NCI-H1092 treated with DMSO at 0.1 percent for 48 hours (cell line): ENCODE measurements around the gene CRAMP1.
"Not testable (repeated sequence)": the region's sequence is repeated elsewhere in the genome, so short reads cannot be mapped to it uniquely, and the experiment has no call there.

Source experiments
- DNase-seq: peaks from one replicate; lab custom pipeline; 2025; lab: John Stamatoyannopoulos, UW

Gene CRAMP1

GRCh38 chr16:1612320-1613111 is at the start of gene CRAMP1:
Gene CRAMP1 (plus strand): TSS chr16:1612360. CDS start chr16:1614640, 2,280 bp downstream.
- no peak for DNase-seq

DNA sequence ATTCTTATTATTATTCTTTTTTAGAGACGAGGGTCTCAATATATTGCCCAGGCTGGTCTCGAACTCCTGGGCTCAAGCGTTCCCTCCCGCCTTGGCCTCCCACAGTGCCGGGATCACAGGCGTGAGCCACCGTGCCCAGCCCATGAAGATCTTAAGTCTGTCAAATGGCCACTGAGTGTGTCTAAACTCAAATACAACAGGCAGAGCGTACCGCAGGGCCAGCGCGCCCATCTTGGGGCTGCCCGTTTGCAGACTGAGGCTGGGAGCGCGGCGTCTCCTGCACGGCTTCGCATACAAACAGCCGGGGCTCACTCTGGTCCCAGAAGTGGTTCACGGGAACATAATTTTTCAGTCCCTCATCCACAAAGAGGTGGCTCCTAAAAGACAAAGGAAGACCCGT is 48.4 kb upstream of the CRAMP1 start:
- no peak for DNase-seq

DNA sequence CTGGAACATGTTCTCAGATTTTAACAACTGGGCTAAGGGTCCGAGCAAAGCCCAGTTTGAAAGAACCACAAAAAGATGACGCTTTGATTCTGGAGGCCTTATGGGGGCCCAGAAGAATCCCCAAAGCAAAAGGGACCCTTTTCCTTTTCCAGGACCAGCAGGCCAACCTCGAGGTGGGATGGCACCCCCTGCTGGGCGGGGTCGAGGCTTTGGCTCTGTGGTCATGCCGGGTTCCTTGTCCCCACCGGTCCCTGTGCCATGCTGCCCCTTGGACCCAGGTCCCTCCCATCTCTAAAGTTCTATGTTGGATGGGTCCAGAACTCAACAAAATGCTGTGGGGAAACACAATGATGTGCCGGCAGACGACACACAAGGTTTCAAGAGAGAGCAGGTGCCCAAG is 47.8 kb upstream of the CRAMP1 start:
- DNase-seq, result no peak

GRCh38 chr16:1565083-1565805 is 46.9 kb upstream of the CRAMP1 start:
- no peak for DNase-seq

DNA sequence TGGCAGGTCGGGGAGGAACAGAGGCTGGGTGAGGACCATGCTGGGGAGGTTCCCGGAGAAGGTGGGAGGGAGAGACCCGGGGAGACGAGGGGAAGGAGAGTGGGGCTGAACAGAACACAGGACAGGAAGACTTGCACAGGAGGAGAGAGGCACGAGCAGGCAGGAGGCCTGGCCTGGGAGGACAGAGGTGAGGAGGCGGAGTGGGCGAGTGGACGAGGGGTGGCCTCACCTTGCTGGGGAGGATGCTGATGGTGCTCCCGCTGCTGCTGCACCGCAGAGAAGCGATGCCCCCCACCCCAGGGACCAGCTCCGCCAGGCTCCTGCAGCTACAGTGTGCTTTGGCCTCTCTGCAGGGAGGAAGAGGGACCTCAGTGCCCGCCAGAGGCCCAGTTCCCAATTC is 44.2 kb upstream of the CRAMP1 start:
- DNase-seq, result no peak

GRCh38 chr16:1571012-1571671 is 41.0 kb upstream of the CRAMP1 start:
- DNase-seq, result no peak

- DNase-seq, result no peak
Measured at GRCh38 chr16:1572673-1573072, 39.5 kb upstream of the CRAMP1 start.

DNA sequence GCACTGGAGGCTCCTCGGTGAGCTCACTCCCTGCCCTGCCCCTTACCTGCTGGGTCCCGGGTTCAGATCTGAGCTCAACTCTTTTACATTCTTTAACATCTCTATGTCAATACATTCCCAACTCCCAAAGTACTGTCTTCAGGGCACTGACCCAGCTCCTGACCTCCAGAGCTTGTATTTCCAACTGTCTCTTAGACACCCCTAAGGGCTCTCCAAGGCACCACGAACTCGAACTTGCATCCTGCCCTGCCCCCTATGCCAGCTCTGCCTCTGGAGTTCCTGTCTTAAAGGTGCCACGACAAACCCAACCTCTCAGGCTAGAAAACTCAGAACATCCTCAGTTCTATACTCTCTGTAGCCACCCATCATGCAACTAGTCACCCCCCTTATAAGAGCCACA is 38.9 kb upstream of the CRAMP1 start:
- no peak for DNase-seq

DNA sequence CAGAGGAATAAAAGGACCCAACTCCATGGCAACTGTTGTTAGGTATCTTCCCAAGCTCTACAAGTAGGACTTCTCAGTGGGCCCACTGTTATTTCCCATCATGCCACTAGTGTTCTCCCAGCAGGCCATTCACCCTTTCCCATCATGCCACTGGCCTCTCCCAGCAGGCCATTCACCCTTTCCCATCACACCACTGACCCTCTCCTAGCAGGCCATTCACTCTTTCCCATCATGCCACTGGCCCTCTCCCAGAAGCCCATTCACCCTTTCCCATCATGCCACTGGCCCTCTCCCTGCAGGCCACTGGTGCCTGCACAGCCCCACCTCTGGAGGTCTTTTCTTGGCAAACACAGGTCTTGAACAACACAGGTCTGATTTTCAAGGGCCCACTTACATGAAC is 36.6 kb upstream of the CRAMP1 start:
- DNase-seq, result no peak

DNA sequence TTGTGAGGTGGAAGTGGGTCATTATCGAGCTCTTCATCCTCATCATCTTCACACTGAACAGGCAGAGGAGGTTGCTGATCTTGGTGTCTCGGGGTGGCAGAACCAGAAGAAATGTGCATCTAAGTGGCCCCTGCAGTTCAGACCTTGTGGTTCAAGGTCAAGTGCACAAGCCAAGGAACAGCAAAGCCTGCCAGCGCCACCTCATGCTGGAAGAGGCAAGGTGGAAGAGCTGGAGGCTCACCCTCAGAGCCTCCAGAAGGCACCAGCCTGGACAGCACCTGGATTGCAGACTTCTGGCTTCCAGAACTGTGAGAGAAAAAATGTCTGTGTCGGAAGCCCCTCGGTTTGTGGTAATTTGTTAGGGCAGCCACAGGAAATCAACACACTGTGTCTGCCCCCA is 32.9 kb upstream of the CRAMP1 start:
- no peak for DNase-seq

GRCh38 chr16:1580256-1580655 is 31.9 kb upstream of the CRAMP1 start:
- peak; percentile 46 for DNase-seq

DNA sequence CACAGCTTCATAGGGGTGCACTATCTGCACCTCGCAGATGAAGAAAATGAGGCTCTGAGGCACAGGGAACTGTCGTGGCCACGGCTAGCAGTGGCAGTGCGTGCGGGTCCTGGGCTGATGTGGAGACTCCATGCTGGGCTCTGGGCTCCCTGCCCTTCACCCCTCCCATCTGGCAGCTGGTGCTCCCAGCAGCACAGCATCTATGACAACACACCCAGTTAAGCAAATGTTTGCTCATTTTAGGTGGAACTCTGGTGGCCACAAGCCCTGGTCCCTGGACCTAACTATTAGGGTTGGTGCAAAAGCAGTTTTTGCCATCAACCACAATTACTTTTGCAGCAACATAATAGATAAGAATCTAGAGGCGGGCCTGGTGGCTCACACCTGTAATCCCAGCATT is 31.2 kb upstream of the CRAMP1 start:
- peak; percentile 67 for DNase-seq

GRCh38 chr16:1581804-1582203 is 30.4 kb upstream of the CRAMP1 start:
- no peak for DNase-seq

DNA sequence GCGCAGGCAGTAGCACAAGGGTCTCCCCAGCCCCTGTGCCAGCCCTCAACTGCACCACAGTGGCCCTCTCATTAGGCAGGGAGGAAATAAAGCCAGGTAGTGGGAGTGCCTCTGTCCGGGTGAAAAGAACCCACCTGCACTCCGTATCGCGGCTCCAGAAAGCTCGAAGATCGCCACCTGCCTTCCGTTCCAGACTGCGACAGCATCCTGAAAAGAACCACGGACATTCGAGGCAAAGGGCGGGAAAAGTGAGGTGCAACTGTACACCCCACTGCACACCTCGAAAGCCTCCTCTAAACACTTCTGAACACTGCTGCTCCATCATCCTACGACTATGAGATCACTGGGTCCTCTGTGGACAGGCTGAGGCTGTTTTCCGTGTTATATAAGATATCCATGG is 29.0 kb upstream of the CRAMP1 start:
- no peak for DNase-seq

- peak; percentile 39 for DNase-seq
Measured at GRCh38 chr16:1584926-1585484, 27.2 kb upstream of the CRAMP1 start.

- DNase-seq, result no peak
Measured at GRCh38 chr16:1590366-1590765, 21.8 kb upstream of the CRAMP1 start.

GRCh38 chr16:1590930-1591705 is 21.0 kb upstream of the CRAMP1 start:
- no peak for DNase-seq

DNA sequence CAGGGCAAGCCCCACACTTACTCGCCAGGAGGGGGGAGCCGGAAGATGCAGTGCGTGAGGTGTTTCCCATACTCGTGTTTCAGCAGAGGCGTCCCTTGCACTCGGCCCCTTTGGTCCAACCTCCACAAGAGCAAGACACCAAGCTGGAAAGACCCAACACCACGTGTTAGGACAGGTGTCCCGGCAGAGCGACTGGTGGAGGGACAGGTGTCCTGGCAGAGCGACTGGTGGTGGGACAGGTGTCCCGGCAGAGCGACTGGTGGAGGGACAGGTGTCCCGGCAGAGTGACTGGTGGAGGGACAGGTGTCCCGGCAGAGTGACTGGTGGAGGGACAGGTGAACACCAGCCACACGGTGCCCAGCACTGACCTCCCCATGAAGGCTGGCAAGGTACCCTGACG is 19.7 kb upstream of the CRAMP1 start:
- no peak for DNase-seq

- DNase-seq, result not testable (repeated sequence)
Measured at GRCh38 chr16:1595511-1595910, 16.6 kb upstream of the CRAMP1 start.

DNA sequence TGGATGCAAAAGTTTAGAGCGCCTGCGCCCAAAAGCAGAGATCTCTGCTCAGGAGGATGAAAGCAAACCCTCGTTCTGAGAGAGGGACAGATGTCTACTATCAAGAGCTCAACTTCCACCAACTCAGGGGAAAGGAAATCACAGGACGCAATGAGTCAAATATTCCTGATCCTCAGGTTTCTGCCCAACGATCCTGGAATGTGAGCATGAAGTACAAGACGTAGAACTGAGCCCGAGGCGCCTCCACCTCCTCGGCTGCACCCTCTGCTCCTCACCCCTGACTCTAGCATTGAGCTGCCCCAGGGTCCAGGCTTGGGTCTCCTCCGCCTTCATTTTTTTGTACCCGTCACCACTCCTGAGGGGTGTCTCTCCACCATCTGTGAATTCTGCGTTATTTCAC is 15.6 kb upstream of the CRAMP1 start:
- no peak for DNase-seq

GRCh38 chr16:1597154-1597553 is 15.0 kb upstream of the CRAMP1 start:
- DNase-seq, result no peak

DNA sequence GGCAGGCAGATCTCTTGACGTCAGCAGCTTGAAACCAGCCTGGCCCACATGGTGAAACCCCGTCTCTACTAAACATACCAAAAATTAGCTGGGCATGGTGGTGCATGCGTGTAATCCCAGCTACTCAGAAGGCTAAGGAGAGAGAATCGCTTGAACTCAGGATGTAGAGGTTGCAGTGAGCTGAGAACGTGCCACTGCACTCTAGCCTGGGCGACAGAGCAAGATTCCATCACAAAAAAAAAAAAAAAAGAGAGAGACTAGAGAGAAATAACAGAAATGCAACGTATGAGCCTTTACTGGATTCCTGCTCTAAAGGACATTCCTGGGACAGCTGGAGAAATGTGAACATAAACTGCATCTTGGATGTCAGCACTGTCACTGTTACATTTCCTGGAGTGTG is 11.1 kb upstream of the CRAMP1 start:
- no peak for DNase-seq
